ENCODE data around the gene FMN1. TPM values are rescaled to one million over a fixed set of nuclear protein-coding genes. Genes with fewer than 3 reads are reported as not detected.

FMN1 gene
- total and polyA plus RNA-seq, 5 donors from 2014 or later = 0.32 to 8.9 (median 0.36) TPM; not detected in 2

- Mint-ChIP-seq H3K4me3 (no peak overlapping the region), H3K4me1 (no peaks in the 10 kb centered on the region), H3K36me3 (no peaks in the 10 kb centered on the region)
These were observed 257.5 kb downstream of the FMN1 start for GRCh38 chr15:32936976-32937375.

GRCh38 chr15:32936283-32936918 is 258.1 kb downstream of the FMN1 start:
- Mint-ChIP-seq H3K27me3 (peaks cover 12% of the 10 kb centered on the region), H3K9me3 (peaks cover 0 to 11% (median 3%) of the 10 kb centered on the region in 7 donors), H3K4me1 (no peaks in the 10 kb centered on the region), H3K36me3 (no peaks in the 10 kb centered on the region), H3K27ac (no peak overlapping the region), H3K4me3 (no peak overlapping the region)
- no peaks in the 10 kb centered on the region for H3K36me3 ChIP-seq (ENCODE audit: control insufficient read depth, insufficient read depth, low read length)
- H3K4me1 ChIP-seq (ENCODE audit: control insufficient read depth, insufficient read depth, low read length, poor library complexity, severe bottlenecking) = no peaks in the 10 kb centered on the region
- no peak overlapping the region for H3K27ac ChIP-seq (ENCODE audit: insufficient read depth, low read length, poor library complexity, severe bottlenecking)
- no peak for ATAC-seq (ENCODE audit: low read depth in 2 of 2)
- no peaks in the 10 kb centered on the region for H3K27me3 ChIP-seq (ENCODE audit: control insufficient read depth, insufficient read depth, low read length)
- H3K4me3 ChIP-seq (ENCODE audit: low read depth, low read length) = no peak overlapping the region
- H3K9me3 ChIP-seq (ENCODE audit: control insufficient read depth in 2 of 2, low read length in 2 of 2) = no peaks in the 10 kb centered on the region
- DNase-seq = no peak

More at GRCh38 chr15:32936976-32937375, 257.5 kb downstream of the FMN1 start:
- no peak overlapping the region for H3K27ac Mint-ChIP-seq
- Histone ChIP-seq H3K4me3 (ENCODE audit: low read depth, low read length) (no peak overlapping the region), H3K36me3 (ENCODE audit: control insufficient read depth, insufficient read depth, low read length) (no peaks in the 10 kb centered on the region), H3K27me3 (ENCODE audit: control insufficient read depth, insufficient read depth, low read length) (no peaks in the 10 kb centered on the region), H3K9me3 (ENCODE audit: control insufficient read depth in 2 of 2, low read length in 2 of 2) (no peaks in the 10 kb centered on the region), H3K4me1 (ENCODE audit: control insufficient read depth, insufficient read depth, low read length, poor library complexity, severe bottlenecking) (no peaks in the 10 kb centered on the region), H3K27ac (ENCODE audit: insufficient read depth, low read length, poor library complexity, severe bottlenecking) (no peak overlapping the region)
- peaks cover 12% of the 10 kb centered on the region for H3K27me3 Mint-ChIP-seq
- no peak for ATAC-seq (ENCODE audit: low read depth in 2 of 2)
- H3K9me3 Mint-ChIP-seq = peaks cover 0 to 11% (median 3%) of the 10 kb centered on the region in 7 donors
- DNase-seq = no peak

- no peaks in the 10 kb centered on the region for H3K4me1 Mint-ChIP-seq
- no peaks in the 10 kb centered on the region for H3K4me1 ChIP-seq (ENCODE audit: control insufficient read depth, insufficient read depth, low read length, poor library complexity, severe bottlenecking)
- peaks cover 0 to 11% (median 3%) of the 10 kb centered on the region in 7 donors for H3K9me3 Mint-ChIP-seq
- H3K4me3 ChIP-seq (ENCODE audit: low read depth, low read length) = no peak overlapping the region
- H3K27ac Mint-ChIP-seq = no peak overlapping the region
- no peaks in the 10 kb centered on the region for H3K27me3 ChIP-seq (ENCODE audit: control insufficient read depth, insufficient read depth, low read length)
- no peak for ATAC-seq (ENCODE audit: low read depth in 2 of 2)
- DNase-seq = no peak
- peaks cover 12% of the 10 kb centered on the region for H3K27me3 Mint-ChIP-seq
- no peaks in the 10 kb centered on the region for H3K36me3 Mint-ChIP-seq
- no peaks in the 10 kb centered on the region for H3K9me3 ChIP-seq (ENCODE audit: control insufficient read depth in 2 of 2, low read length in 2 of 2)
- H3K4me3 Mint-ChIP-seq = no peak overlapping the region
- H3K27ac ChIP-seq (ENCODE audit: insufficient read depth, low read length, poor library complexity, severe bottlenecking) = no peak overlapping the region
- H3K36me3 ChIP-seq (ENCODE audit: control insufficient read depth, insufficient read depth, low read length) = no peaks in the 10 kb centered on the region
These were observed 259.4 kb downstream of the FMN1 start for GRCh38 chr15:32935139-32935538.

GRCh38 chr15:32933236-32933635 is 261.3 kb downstream of the FMN1 start:
- no peaks in the 10 kb centered on the region for H3K36me3 Mint-ChIP-seq

GRCh38 chr15:32928876-32929275 is 265.6 kb downstream of the FMN1 start:
- no peaks in the 10 kb centered on the region for H3K4me1 ChIP-seq (ENCODE audit: control insufficient read depth, insufficient read depth, low read length, poor library complexity, severe bottlenecking)
- DNase-seq (no peak), ATAC-seq (ENCODE audit: low read depth in 2 of 2) (no peak)
- Mint-ChIP-seq H3K27ac (no peak overlapping the region), H3K4me1 (no peaks in the 10 kb centered on the region), H3K36me3 (no peaks in the 10 kb centered on the region), H3K9me3 (peaks cover 0 to 4% (median 2%) of the 10 kb centered on the region in 7 donors), H3K4me3 (no peak overlapping the region), H3K27me3 (peaks cover 4% of the 10 kb centered on the region)
- H3K4me3 ChIP-seq (ENCODE audit: low read depth, low read length) = no peak overlapping the region
- H3K36me3 ChIP-seq (ENCODE audit: control insufficient read depth, insufficient read depth, low read length) = no peaks in the 10 kb centered on the region
- H3K27me3 ChIP-seq (ENCODE audit: control insufficient read depth, insufficient read depth, low read length) = no peaks in the 10 kb centered on the region
- H3K9me3 ChIP-seq (ENCODE audit: control insufficient read depth in 2 of 2, low read length in 2 of 2) = no peaks in the 10 kb centered on the region
- no peak overlapping the region for H3K27ac ChIP-seq (ENCODE audit: insufficient read depth, low read length, poor library complexity, severe bottlenecking)

More at GRCh38 chr15:32933236-32933635, 261.3 kb downstream of the FMN1 start:
- no peak overlapping the region for H3K4me3 Mint-ChIP-seq
- Histone ChIP-seq H3K9me3 (ENCODE audit: control insufficient read depth in 2 of 2, low read length in 2 of 2) (no peaks in the 10 kb centered on the region), H3K36me3 (ENCODE audit: control insufficient read depth, insufficient read depth, low read length) (no peaks in the 10 kb centered on the region), H3K27ac (ENCODE audit: insufficient read depth, low read length, poor library complexity, severe bottlenecking) (no peak overlapping the region), H3K4me1 (ENCODE audit: control insufficient read depth, insufficient read depth, low read length, poor library complexity, severe bottlenecking) (no peaks in the 10 kb centered on the region), H3K4me3 (ENCODE audit: low read depth, low read length) (no peak overlapping the region), H3K27me3 (ENCODE audit: control insufficient read depth, insufficient read depth, low read length) (no peaks in the 10 kb centered on the region)
- DNase-seq = no peak
- H3K4me1 Mint-ChIP-seq = no peaks in the 10 kb centered on the region
- peaks cover 12% of the 10 kb centered on the region for H3K27me3 Mint-ChIP-seq
- peaks cover 0 to 11% (median 3%) of the 10 kb centered on the region in 7 donors for H3K9me3 Mint-ChIP-seq
- no peak for ATAC-seq (ENCODE audit: low read depth in 2 of 2)
- no peak overlapping the region for H3K27ac Mint-ChIP-seq

- DNase-seq (no peak), ATAC-seq (ENCODE audit: low read depth in 2 of 2) (no peak)
- Mint-ChIP-seq H3K36me3 (no peaks in the 10 kb centered on the region), H3K4me1 (no peaks in the 10 kb centered on the region), H3K27me3 (peaks cover 4% of the 10 kb centered on the region), H3K9me3 (peaks cover 0 to 2% (median 0%) of the 10 kb centered on the region in 7 donors), H3K27ac (no peak overlapping the region), H3K4me3 (no peak overlapping the region)
- Histone ChIP-seq H3K36me3 (ENCODE audit: control insufficient read depth, insufficient read depth, low read length) (no peaks in the 10 kb centered on the region), H3K27me3 (ENCODE audit: control insufficient read depth, insufficient read depth, low read length) (no peaks in the 10 kb centered on the region), H3K27ac (ENCODE audit: insufficient read depth, low read length, poor library complexity, severe bottlenecking) (no peak overlapping the region), H3K9me3 (ENCODE audit: control insufficient read depth in 2 of 2, low read length in 2 of 2) (no peaks in the 10 kb centered on the region), H3K4me3 (ENCODE audit: low read depth, low read length) (no peak overlapping the region), H3K4me1 (ENCODE audit: control insufficient read depth, insufficient read depth, low read length, poor library complexity, severe bottlenecking) (no peaks in the 10 kb centered on the region)
These were observed 267.4 kb downstream of the FMN1 start for GRCh38 chr15:32927124-32927523.

GRCh38 chr15:32923176-32923575 is 271.3 kb downstream of the FMN1 start:
- H3K4me1 Mint-ChIP-seq = no peaks in the 10 kb centered on the region
- Histone ChIP-seq H3K4me1 (ENCODE audit: control insufficient read depth, insufficient read depth, low read length, poor library complexity, severe bottlenecking) (no peaks in the 10 kb centered on the region), H3K9me3 (ENCODE audit: control insufficient read depth in 2 of 2, low read length in 2 of 2) (no peaks in the 10 kb centered on the region), H3K36me3 (ENCODE audit: control insufficient read depth, insufficient read depth, low read length) (no peaks in the 10 kb centered on the region), H3K27me3 (ENCODE audit: control insufficient read depth, insufficient read depth, low read length) (no peaks in the 10 kb centered on the region), H3K4me3 (ENCODE audit: low read depth, low read length) (no peak overlapping the region), H3K27ac (ENCODE audit: insufficient read depth, low read length, poor library complexity, severe bottlenecking) (no peak overlapping the region)
- peaks cover 0 to 4% (median 0%) of the 10 kb centered on the region in 7 donors for H3K9me3 Mint-ChIP-seq
- DNase-seq (no peak), ATAC-seq (ENCODE audit: low read depth in 2 of 2) (no peak)
- H3K27me3 Mint-ChIP-seq = peaks cover 4% of the 10 kb centered on the region
- H3K36me3 Mint-ChIP-seq = no peaks in the 10 kb centered on the region
- H3K4me3 Mint-ChIP-seq = no peak overlapping the region
- H3K27ac Mint-ChIP-seq = no peak overlapping the region

- Mint-ChIP-seq H3K9me3 (peaks cover 0 to 4% (median 0%) of the 10 kb centered on the region in 7 donors), H3K4me3 (no peak overlapping the region), H3K36me3 (no peaks in the 10 kb centered on the region), H3K4me1 (no peaks in the 10 kb centered on the region), H3K27me3 (peaks cover 4% of the 10 kb centered on the region), H3K27ac (no peak overlapping the region)
- no peaks in the 10 kb centered on the region for H3K9me3 ChIP-seq (ENCODE audit: control insufficient read depth in 2 of 2, low read length in 2 of 2)
- no peak for ATAC-seq (ENCODE audit: low read depth in 2 of 2)
- no peak overlapping the region for H3K4me3 ChIP-seq (ENCODE audit: low read depth, low read length)
- no peaks in the 10 kb centered on the region for H3K4me1 ChIP-seq (ENCODE audit: control insufficient read depth, insufficient read depth, low read length, poor library complexity, severe bottlenecking)
- no peak overlapping the region for H3K27ac ChIP-seq (ENCODE audit: insufficient read depth, low read length, poor library complexity, severe bottlenecking)
- no peak for DNase-seq
- H3K36me3 ChIP-seq (ENCODE audit: control insufficient read depth, insufficient read depth, low read length) = no peaks in the 10 kb centered on the region
- H3K27me3 ChIP-seq (ENCODE audit: control insufficient read depth, insufficient read depth, low read length) = no peaks in the 10 kb centered on the region
These were observed 272.0 kb downstream of the FMN1 start for GRCh38 chr15:32922541-32922940.

All from CD4-positive, CD25-positive, alpha-beta regulatory T cell (primary cell).